SK-N-SH treated with all-trans-retinoic acid at 6 μM for 48 hours (cell line): ENCODE results near the gene RNF10.
"Not testable (repeated sequence)": the region's sequence is repeated elsewhere in the genome, so short reads cannot be mapped to it uniquely, and the experiment has no call there.

ENCODE experiments used
- ATAC-seq: fragments of 200-7000 bp; cut with Tn5 transposase; 3 replicates; pipeline ENCODE4 v1.9.1; 2020; ENCODE audit warnings: mild to moderate bottlenecking, moderate library complexity
- BACH2 ChIP-seq: fragments of 250-450 bp; sonication (Bioruptor Pico); IDR thresholded peaks from 2 replicates; pipeline ENCODE4 v1.9.0; 2021; ENCODE audit warnings: mild to moderate bottlenecking, borderline replicate concordance
- CSDC2 ChIP-seq: fragments of 250-450 bp; sonication (Bioruptor Pico); IDR thresholded peaks from 2 replicates; pipeline ENCODE4 v1.5.0; 2020; ENCODE audit warnings: mild to moderate bottlenecking, moderate library complexity
- CSRNP3 ChIP-seq: fragments of 250-450 bp; sonication (Bioruptor Pico); IDR thresholded peaks from 2 replicates; pipeline ENCODE4 v1.5.1; 2021; ENCODE audit warnings: mild to moderate bottlenecking, moderate library complexity
- ESRRG ChIP-seq: fragments of 250-450 bp; sonication (Bioruptor Pico); IDR thresholded peaks from 2 replicates; pipeline ENCODE4 v1.6.1; 2021; ENCODE audit warnings: mild to moderate bottlenecking
- GLIS3 ChIP-seq: fragments of 250-450 bp; sonication (Bioruptor Pico); IDR thresholded peaks from 2 replicates; pipeline ENCODE4 v1.5.0; 2020; ENCODE audit warnings: mild to moderate bottlenecking, moderate library complexity
- OSR1 ChIP-seq: fragments of 250-450 bp; sonication (Bioruptor Pico); IDR thresholded peaks from 2 replicates; pipeline ENCODE4 v1.8.0; 2022; ENCODE audit warnings: moderate library complexity, mild to moderate bottlenecking, inconsistent platforms
- PATZ1 ChIP-seq: fragments of 250-450 bp; sonication (Bioruptor Pico); IDR thresholded peaks from 2 replicates; pipeline ENCODE4 v1.8.0; 2020; ENCODE audit warnings: mild to moderate bottlenecking, moderate library complexity, borderline replicate concordance
- PPARA ChIP-seq: fragments of 250-450 bp; sonication (Bioruptor Pico); IDR thresholded peaks from 2 replicates; pipeline ENCODE4 v1.5.0; 2020; ENCODE audit warnings: mild to moderate bottlenecking, borderline replicate concordance
- RARB ChIP-seq: fragments of 250-450 bp; sonication (Bioruptor Pico); IDR thresholded peaks from 2 replicates; pipeline ENCODE4 v1.8.0; 2021; ENCODE audit warnings: mild to moderate bottlenecking, moderate library complexity
- SNAI2 ChIP-seq: fragments of 250-450 bp; sonication (Bioruptor Pico); IDR thresholded peaks from 2 replicates; pipeline ENCODE4 v1.5.0; 2020; ENCODE audit warnings: mild to moderate bottlenecking, moderate library complexity
- TCF4 ChIP-seq: fragments of 250-450 bp; sonication (Bioruptor Pico); IDR thresholded peaks from 2 replicates; pipeline ENCODE4 v1.8.0; 2021; ENCODE audit warnings: mild to moderate bottlenecking, moderate library complexity, borderline replicate concordance
- TOX ChIP-seq: fragments of 250-450 bp; sonication (Bioruptor Pico); IDR thresholded peaks from 2 replicates; pipeline ENCODE4 v1.8.0; 2021; ENCODE audit warnings: mild to moderate bottlenecking, moderate library complexity, borderline replicate concordance
- TSHZ2 ChIP-seq: fragments of 250-450 bp; sonication (Bioruptor Pico); IDR thresholded peaks from 2 replicates; pipeline ENCODE4 v1.5.0; 2020; ENCODE audit warnings: mild to moderate bottlenecking, moderate library complexity
- ZC3H10 ChIP-seq: fragments of 250-450 bp; sonication (Bioruptor Pico); IDR thresholded peaks from 2 replicates; pipeline ENCODE4 v1.5.1; 2021; ENCODE audit warnings: mild to moderate bottlenecking, moderate library complexity
- ZFP3 ChIP-seq: fragments of 250-450 bp; sonication (Bioruptor Pico); IDR thresholded peaks from 2 replicates; pipeline ENCODE4 v1.5.0; 2020; ENCODE audit warnings: mild to moderate bottlenecking, moderate library complexity
- ZFP30 ChIP-seq: fragments of 450-650 bp; formaldehyde crosslinking; IDR thresholded peaks from 2 replicates; pipeline ENCODE4 v1.5.0; 2022; ENCODE audit warnings: mild to moderate bottlenecking, moderate library complexity
- ZNF565 ChIP-seq: fragments of 450-650 bp; formaldehyde crosslinking; conservative IDR thresholded peaks from 2 replicates; pipeline ENCODE4 v1.5.0; 2020; ENCODE audit warnings: low read depth, mild to moderate bottlenecking, moderate library complexity
- ZNF70 ChIP-seq: fragments of 450-650 bp; formaldehyde crosslinking; IDR thresholded peaks from 2 replicates; pipeline ENCODE4 v1.5.0; 2020; ENCODE audit warnings: mild to moderate bottlenecking, moderate library complexity
- TF ChIP-seq, protein P1 (sequence below): fragments of 250-450 bp; sonication (Bioruptor Pico); IDR thresholded peaks from 2 replicates; pipeline ENCODE4 v1.8.0; 2021; ENCODE audit warnings: low read depth, mild to moderate bottlenecking, moderate library complexity, borderline replicate concordance

RNF10 gene

GRCh38 chr12:120529641-120530417 lies 4.3 kb upstream of the RNF10 start (continued):
- TF ChIP-seq ZNF565 (CRISPR knock-in tag) (no peak), ZFP30 (CRISPR knock-in tag) (no peak), CSRNP3 (no peak), ESRRG (CRISPR knock-in tag) (no peak)

GRCh38 chr12:120530418-120530761 lies 3.8 kb upstream of the RNF10 start:
- not testable (repeated sequence) for ATAC-seq

GRCh38 chr12:120532701-120533238 lies 1.4 kb upstream of the RNF10 start:
- TF ChIP-seq PPARA (CRISPR knock-in tag) = no peak
- TF ChIP-seq TOX (CRISPR knock-in tag) = no peak
- no peak for TF ChIP-seq TCF4 (CRISPR knock-in tag)
- no peak for TF ChIP-seq TSHZ2
- no peak for TF ChIP-seq ZFP3
- no peak for TF ChIP-seq CSRNP3
- TF ChIP-seq, protein P1, sequence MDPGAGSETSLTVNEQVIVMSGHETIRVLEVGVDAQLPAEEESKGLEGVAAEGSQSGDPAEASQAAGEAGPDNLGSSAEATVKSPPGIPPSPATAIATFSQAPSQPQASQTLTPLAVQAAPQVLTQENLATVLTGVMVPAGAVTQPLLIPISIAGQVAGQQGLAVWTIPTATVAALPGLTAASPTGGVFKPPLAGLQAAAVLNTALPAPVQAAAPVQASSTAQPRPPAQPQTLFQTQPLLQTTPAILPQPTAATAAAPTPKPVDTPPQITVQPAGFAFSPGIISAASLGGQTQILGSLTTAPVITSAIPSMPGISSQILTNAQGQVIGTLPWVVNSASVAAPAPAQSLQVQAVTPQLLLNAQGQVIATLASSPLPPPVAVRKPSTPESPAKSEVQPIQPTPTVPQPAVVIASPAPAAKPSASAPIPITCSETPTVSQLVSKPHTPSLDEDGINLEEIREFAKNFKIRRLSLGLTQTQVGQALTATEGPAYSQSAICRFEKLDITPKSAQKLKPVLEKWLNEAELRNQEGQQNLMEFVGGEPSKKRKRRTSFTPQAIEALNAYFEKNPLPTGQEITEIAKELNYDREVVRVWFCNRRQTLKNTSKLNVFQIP = no peak
- no peak for TF ChIP-seq ZC3H10 (CRISPR knock-in tag)
- TF ChIP-seq GLIS3 (CRISPR knock-in tag) = no peak
- TF ChIP-seq RARB = no peak
- TF ChIP-seq CSDC2 = no peak
- TF ChIP-seq PATZ1 (CRISPR knock-in tag) = no peak
- TF ChIP-seq ESRRG (CRISPR knock-in tag) = no peak
- TF ChIP-seq ZNF70 (CRISPR knock-in tag) = no peak
- no peak for TF ChIP-seq ZFP30 (CRISPR knock-in tag)
- TF ChIP-seq SNAI2 = no peak
- no peak for TF ChIP-seq BACH2 (CRISPR knock-in tag)
- no peak for TF ChIP-seq OSR1 (CRISPR knock-in tag)
- no peak for TF ChIP-seq ZNF565 (CRISPR knock-in tag)

More at GRCh38 chr12:120532701-120533238, 1.4 kb upstream of the RNF10 start:
- ATAC-seq = no peak
